Thyroid gland (tissue), 4 donors: ENCODE data around the gene BICD1.

Experiments used
- CTCF ChIP-seq, 6 experiments: fragments of 200-600 bp in 3 of 6; fragments of 450-650 bp in 3 of 6; sonication (generic) in 3 of 6; IDR thresholded peaks; one replicate each; pipeline ENCODE4 v1.5.1; 2016 to 2019; ENCODE audit warnings: antibody characterized with exemption in 6 of 6, mild to moderate bottlenecking in 2 of 6, inconsistent platforms in 1 of 6, moderate library complexity in 1 of 6
- POLR2A ChIP-seq, 2 donors: fragments of 450-650 bp; IDR thresholded peaks; one replicate each; pipeline ENCODE4 v1.6.1; 2017; ENCODE audit warnings: antibody characterized with exemption in 2 of 2, mild to moderate bottlenecking in 2 of 2, moderate library complexity in 1 of 2

- no peak for TF ChIP-seq CTCF (IDR thresholded peaks at IDR 0.05)
- TF ChIP-seq POLR2A (IDR thresholded peaks at IDR 0.05): no peak
Observed at GRCh38 chr12:32149489-32149888, 42.8 kb downstream of the BICD1 start.
